Measurements from ENCODE around the gene CLRN3.
A peak's percentile ranks its signal among the peaks of the same experiment; 100 is the strongest.

The CLRN3 gene

GRCh38 chr10:127899766-127900387, 7.1 kb upstream of the CLRN3 start:
- DNase-seq (ENCODE audit: low spot score) = no peak

DNA sequence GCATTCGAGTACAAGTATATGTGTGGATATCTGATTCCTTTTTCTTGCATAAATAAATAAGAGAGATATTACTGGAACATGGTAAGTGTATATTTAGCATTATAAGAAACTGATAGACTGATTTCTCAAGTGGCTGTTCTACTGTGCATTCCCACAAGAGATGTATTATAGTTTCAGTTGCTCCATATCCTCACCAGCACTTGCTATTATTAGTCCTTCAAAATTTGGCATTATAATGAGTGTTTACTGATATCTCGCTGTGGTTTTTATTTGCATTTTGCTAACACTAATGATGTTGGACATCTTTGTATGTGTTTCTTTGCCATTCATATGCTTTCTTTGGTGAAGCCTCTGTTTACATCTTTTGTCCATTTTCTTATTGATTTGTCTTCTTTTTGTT, 4.4 kb upstream of the CLRN3 start:
- DNase-seq (ENCODE audit: low spot score) = no peak

DNA sequence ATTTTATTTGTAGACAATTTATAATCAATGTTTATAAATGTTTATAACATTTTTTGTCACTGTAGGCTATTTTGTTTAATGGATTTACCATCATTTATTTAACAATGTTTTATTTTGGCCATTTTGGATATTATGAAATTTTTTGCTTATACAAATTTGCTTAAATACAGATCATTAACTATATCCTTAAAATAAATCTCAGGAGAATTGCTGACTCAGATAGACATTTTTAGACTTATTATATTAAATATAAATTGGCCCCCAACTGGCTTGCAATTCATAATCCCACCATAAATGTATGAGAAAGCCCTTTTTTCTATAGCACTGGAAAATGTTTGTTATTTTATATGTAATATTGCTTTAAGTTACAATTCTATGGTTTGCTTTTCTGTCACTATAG, 3.8 kb upstream of the CLRN3 start:
- DNase-seq (ENCODE audit: low spot score) = no peak

DNA sequence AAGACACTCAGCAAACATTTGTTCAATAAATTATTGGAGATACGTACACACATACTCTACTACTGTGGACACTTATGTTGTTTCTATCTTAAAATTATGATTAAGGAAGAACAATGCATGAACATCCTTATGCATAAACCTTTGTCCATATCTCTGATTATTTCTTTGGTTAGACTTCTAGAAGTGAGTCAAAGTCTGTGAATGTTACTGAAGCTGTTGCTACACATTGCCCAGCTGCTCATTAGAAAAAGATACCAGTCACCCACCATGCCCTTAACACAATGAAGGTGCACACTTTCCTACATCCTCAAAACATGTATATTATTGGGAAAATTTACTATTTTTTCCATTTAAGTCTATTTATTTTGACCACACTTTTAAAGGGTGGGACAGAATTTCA, 1.4 kb upstream of the CLRN3 start:
- no peak for DNase-seq (ENCODE audit: low spot score)

DNA sequence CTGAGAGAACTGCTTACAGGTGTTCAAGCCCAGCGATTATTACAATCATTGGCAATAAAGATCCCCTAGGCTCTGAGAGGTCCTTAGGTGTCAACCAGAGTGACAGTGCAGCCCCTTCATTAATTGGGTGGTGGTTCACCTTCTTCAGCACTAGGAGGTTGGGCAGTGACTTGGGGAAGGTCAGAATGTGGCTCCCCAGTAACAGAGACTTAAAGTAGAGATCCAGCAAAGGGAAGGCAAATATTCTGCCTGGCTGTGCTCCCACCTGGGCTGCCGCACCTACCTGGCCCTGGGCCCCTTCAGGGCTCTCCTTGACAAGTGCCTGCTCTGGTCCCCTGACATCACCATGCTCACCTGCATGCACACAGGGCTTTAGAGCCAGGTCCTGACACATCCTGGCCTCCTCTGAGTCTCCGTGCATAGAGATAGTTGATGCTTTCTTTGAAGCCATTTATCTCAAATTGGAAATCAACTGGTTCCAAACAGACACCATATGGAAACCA, 1.9 kb downstream of the CLRN3 start:
- DNase-seq (ENCODE audit: low spot score) = no peak

DNA sequence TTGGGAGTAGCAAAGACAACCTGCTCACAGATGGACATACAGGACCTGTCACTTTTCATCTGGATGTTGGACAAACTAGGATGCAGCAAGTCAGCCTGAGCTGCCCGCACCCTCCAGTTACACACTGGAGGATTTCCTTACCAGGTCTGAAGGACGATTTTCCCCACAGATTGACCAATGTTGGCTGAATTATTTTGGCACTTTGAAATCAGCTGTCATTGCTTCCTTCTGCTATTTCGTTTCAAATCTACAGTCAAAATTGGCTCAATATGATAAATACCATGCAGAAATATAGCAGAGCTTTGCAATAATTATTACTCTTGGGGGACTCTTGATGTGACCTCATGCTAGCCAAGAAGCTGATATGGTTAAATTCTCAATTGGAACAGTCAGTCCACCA, 2.5 kb downstream of the CLRN3 start:
- no peak for DNase-seq (ENCODE audit: low spot score)

GRCh38 chr10:127889605-127890195, 3.0 kb downstream of the CLRN3 start:
- DNase-seq (ENCODE audit: low spot score) = no peak

GRCh38 chr10:127888521-127889312, 4.0 kb downstream of the CLRN3 start:
- DNase-seq (ENCODE audit: low spot score) = no peak

DNA sequence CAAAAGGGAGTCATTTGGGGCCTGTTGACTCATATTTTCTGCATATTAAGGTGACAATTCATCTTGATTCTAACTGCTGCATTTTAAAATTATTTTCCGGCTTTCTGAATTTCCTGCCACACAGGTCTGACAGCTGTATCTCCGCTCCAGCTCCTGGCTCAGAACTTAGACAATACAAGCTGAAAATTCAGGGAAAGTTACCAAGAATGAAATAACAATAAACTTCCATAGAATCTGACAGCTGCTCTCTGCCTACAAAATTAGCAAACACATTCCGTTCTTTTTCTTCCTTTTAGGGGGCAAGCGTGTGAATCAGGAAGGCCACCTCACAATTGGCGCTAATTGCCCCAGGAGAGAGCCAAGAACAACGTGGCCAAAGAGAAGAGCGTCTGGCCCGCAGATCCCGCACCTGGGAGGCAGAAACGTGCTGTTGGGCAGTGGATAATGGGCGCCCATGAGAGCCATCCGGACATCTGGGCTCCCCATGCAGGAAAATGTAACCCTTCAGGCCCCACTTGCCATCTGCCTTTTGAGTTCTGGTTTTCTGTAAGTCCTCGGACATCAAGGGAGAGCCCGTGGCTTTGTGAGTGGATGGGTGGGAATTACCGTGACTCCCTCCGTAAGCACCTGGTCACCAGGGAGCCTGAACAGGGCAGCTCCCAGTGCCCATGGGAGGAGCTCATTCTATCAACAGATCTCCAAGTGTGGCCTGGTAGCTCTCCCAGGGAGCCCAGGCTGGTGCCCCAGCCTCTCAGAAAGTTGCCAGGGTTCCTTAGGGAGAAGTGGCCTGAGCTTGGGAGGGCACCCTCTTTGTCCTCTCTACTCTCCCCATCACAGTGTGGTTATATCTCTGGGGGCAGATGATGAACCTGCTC, 5.0 kb downstream of the CLRN3 start:
- DNase-seq (ENCODE audit: low spot score) = peak; percentile 46

GRCh38 chr10:127886371-127887051, 6.2 kb downstream of the CLRN3 start:
- no peak for DNase-seq (ENCODE audit: low spot score)

DNA sequence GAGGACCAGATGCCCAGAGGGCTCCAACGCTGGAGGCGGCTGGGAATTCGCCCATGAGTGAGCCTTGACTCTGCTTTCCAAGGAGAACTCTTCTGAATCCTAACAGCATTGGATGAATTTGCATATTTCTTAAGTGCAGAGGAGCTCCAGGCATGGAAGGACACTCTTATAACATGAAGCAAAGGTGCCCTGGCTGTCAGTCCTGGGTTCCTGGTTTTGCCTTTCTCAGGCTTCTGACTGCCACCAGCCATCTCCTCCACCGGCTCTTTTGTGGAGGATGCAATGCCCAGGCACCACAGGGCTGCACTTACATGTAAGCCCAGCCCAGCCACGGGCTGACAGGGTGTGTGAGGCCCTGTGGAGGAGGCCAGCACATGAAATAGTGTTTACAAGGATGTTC, 8.2 kb downstream of the CLRN3 start:
- DNase-seq (ENCODE audit: low spot score) = no peak

- no peak for DNase-seq (ENCODE audit: low spot score)
Measured at GRCh38 chr10:127883516-127883915, 9.2 kb downstream of the CLRN3 start.

- no peak for DNase-seq (ENCODE audit: low spot score)
Measured at GRCh38 chr10:127882801-127883459, 9.8 kb downstream of the CLRN3 start.

- no peak for DNase-seq (ENCODE audit: low spot score)
Measured at GRCh38 chr10:127882391-127882790, 10.3 kb downstream of the CLRN3 start.

DNA sequence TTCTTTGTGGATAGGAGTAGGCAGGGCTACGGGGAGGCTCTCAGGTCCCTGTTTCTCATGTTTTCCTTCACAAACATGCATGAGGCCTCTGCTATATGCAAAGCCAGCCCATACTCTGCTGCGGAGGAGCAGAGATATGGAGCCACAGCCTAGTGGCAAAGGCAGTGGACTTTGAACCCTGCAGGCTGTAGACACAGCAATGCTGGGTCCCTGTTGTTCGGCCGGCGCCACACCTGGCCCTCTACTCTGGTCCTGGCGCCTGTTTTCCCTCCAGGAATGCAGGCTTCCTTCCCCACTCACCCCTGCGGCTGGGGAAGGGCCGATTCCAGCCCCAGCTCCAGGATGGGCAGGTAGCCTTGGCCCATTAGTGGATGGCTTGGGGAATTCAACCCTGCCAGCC, 11.5 kb downstream of the CLRN3 start:
- no peak for DNase-seq (ENCODE audit: low spot score)

DNA sequence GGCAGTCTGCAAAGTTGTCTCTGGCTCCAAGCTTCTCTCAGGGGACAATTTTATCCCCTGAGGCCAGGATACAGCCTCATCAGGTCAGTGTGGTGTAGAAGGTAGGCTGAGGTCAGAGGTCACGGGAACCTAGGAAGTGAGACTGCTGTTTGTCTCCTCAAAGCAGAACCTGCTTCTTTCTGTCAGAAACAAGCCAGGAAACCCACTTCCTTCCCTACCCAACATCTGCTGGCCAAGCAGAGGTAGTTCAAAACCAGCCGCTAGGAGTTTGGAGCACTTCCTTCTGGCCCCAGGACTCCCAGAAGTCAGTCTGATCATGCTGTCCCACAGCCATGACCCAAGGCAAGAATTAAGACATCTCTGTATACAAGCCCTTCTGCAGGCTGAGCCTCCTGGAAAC, 12.2 kb downstream of the CLRN3 start:
- DNase-seq (ENCODE audit: low spot score) = peak; percentile 17

DNA sequence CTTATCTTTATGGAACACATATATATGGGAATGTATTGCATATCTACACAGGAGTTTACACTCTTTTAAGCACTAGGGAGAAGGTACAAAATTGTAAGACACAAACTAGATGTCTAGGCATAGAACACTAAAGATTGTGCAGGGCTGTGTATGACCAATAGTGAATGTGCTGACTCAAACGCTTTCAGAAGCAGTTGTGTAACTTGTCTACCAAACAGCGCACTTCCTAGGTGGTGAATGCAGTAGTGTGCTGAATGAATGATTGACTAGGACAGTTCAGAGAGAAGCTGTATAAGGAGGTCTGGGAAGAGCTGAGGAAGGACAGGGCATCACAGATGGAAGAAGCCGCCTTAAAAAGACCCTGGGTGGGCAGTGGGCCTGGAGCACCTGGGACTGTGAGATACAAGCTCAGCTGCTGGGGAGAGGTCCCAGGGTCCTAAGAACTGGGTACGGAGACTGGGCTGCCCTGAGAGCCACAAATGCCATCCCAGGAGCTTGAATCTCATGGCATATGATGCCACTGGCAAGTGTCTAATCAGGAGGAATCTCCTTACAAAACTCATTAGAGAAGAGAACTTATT, 14.2 kb downstream of the CLRN3 start:
- peak; percentile 65 for DNase-seq (ENCODE audit: low spot score)

GRCh38 chr10:127877699-127878098, 15.0 kb downstream of the CLRN3 start:
- peak; percentile 33 for DNase-seq (ENCODE audit: low spot score)

DNA sequence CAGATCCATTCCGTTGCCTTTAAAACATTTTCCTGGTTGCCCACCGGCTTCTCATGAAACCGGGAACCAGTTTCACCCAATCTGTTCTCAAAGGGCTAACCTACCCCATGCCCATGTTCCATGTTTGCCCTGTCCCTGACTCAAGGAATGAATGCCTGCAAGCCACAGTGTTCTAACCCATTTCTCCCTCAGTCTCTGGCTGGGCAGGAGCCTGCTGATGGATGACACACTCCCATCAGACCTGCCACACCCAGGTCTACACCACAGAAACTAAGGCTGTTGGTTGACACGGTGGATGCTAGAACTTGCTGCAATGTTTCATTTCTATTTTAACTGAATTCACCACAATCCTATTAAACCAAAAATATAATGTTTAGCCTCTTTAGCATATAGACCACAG, 15.6 kb downstream of the CLRN3 start:
- no peak for DNase-seq (ENCODE audit: low spot score)

- no peak for DNase-seq (ENCODE audit: low spot score)
Measured at GRCh38 chr10:127875916-127876315, 16.8 kb downstream of the CLRN3 start.

- no peak for DNase-seq (ENCODE audit: low spot score)
Measured at GRCh38 chr10:127875449-127875765, 17.3 kb downstream of the CLRN3 start.
